ENCODE results near the gene LRCH4.

DNA sequence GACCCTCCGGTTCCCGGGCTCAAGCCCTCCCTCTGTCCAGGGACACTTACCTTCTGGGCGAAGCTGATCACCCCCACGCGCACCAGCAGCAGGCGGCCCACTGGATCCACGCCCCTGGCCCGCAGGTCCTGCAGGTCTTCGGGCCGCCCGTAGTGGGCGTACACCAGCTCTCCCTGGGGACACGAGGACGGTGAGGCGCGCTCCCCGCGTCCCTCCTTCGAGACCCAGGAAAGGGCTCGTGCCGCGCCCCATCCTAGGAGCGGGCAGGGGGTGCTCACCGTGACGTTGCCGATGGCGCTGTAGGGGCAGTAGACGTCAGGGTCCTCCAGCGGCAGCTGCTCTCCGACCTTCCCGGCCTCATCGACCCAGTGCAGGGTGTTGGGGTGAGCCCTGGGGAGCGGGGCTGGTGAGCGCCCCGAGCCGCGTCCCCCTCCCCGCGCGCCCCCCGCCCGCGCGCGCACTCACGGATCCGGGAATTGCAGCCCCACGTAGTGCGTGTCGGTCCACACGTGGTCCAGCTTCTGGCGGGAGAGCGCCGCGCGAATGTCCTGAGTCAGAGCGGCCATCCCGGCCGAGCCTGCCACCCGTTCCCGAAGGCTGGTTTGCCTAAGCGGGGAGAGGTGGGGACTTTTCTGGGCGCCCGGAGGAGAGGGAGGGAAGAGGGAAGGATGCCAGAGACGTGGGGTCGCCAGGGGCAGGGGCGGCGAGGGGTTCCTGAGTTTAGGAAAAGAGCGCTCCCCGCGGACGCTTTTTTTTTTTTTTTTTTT, 47.2 kb upstream of the LRCH4 start:
- TF ChIP-seq, protein P1, sequence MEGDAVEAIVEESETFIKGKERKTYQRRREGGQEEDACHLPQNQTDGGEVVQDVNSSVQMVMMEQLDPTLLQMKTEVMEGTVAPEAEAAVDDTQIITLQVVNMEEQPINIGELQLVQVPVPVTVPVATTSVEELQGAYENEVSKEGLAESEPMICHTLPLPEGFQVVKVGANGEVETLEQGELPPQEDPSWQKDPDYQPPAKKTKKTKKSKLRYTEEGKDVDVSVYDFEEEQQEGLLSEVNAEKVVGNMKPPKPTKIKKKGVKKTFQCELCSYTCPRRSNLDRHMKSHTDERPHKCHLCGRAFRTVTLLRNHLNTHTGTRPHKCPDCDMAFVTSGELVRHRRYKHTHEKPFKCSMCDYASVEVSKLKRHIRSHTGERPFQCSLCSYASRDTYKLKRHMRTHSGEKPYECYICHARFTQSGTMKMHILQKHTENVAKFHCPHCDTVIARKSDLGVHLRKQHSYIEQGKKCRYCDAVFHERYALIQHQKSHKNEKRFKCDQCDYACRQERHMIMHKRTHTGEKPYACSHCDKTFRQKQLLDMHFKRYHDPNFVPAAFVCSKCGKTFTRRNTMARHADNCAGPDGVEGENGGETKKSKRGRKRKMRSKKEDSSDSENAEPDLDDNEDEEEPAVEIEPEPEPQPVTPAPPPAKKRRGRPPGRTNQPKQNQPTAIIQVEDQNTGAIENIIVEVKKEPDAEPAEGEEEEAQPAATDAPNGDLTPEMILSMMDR (IDR thresholded peaks at IDR 0.05; ENCODE audit: extremely low read depth in 1 of 2, insufficient read depth in 1 of 2, low read depth in 1 of 2, low read length in 2 of 2): peak; percentile 35 to 56
- peak; percentile 57 for TF ChIP-seq EZH2 (IDR thresholded peaks at IDR 0.05; ENCODE audit: borderline replicate concordance, low read depth, low read length, severe bottlenecking)
- no peak for TF ChIP-seq POLR2A (IDR thresholded peaks at IDR 0.05; ENCODE audit: low read depth, low read length)
- no peak for TF ChIP-seq POLR2AphosphoS5 (IDR thresholded peaks at IDR 0.05; ENCODE audit: insufficient read depth, low read depth, low read length)
- TF ChIP-seq MYC (IDR thresholded peaks at IDR 0.05; ENCODE audit: low read depth, low read length): no peak
- TF ChIP-seq GATA2 (IDR thresholded peaks at IDR 0.05; ENCODE audit: insufficient read depth, insufficient read length, low read depth, low read length): no peak
- no peak for TF ChIP-seq FOS (IDR thresholded peaks at IDR 0.05; ENCODE audit: borderline replicate concordance, insufficient read depth, low read length)
- TF ChIP-seq, protein P2, sequence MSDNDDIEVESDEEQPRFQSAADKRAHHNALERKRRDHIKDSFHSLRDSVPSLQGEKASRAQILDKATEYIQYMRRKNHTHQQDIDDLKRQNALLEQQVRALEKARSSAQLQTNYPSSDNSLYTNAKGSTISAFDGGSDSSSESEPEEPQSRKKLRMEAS (IDR thresholded peaks at IDR 0.05; ENCODE audit: insufficient read depth, insufficient read length): peak; percentile 31
